ENCODE measurements around the gene HSPBP1. TPM values are rescaled to one million over a fixed set of nuclear protein-coding genes. Genes with fewer than 3 reads are reported as not detected.

Gene HSPBP1
- total RNA-seq, 5 donors from 2014 or later (not counting 1 experiment from before 2014, with no cell fraction given) = 16.8 to 27.6 (median 24.7) TPM

- no peaks in the 10 kb centered on the region for H3K9me3 ChIP-seq
- peaks cover 0 to 17% of the 10 kb centered on the region in 2 experiments for H3K4me1 ChIP-seq (ENCODE audit: control insufficient read depth in 1 of 2, extremely low read depth in 1 of 2, insufficient read depth in 2 of 2, low read length in 2 of 2)
- H3K27me3 ChIP-seq (replicated peaks in 1 of 2; ENCODE audit: control insufficient read depth in 2 of 2, extremely low read depth in 1 of 2, insufficient read depth in 2 of 2, low read length in 1 of 2) = peaks cover 0 to 17% of the 10 kb centered on the region in 2 experiments
- Mint-ChIP-seq H3K36me3 (no peaks in the 10 kb centered on the region), H3K4me3 (peak overlapping the region; percentile 78 to 83 (median 81)), H3K9me3 (no peaks in the 10 kb centered on the region), H3K27me3 (no peaks in the 10 kb centered on the region), H3K27ac (peak overlapping the region; percentile 70 to 86), H3K4me1 (peaks cover 11 to 13% (median 11%) of the 10 kb centered on the region in 3 donors)
- POLR2A ChIA-PET = interaction anchor here in 1 of 2 donors (0.5 kb wide), 1 partner anchor 43 kb away, joined by 3 read pairs; no protein-coding TSS in a partner anchor
- H3K36me3 ChIP-seq (ENCODE audit: control insufficient read depth in 2 of 2, extremely low read depth in 1 of 2, insufficient read depth in 1 of 2, low read length in 1 of 2) = no peaks in the 10 kb centered on the region
- 56% methylated on average over 6 of the region's 12 CpGs for WGBS (ENCODE audit: insufficient coverage)
- peak overlapping the region; percentile 53 for H3K27ac ChIP-seq (ENCODE audit: low read length)
- DNase-seq (no peak), ATAC-seq (replicated peaks in 1 of 4) (no peak)
- H3K4me3 ChIP-seq (ENCODE audit: control insufficient read depth in 1 of 2, extremely low read depth in 1 of 2, low read length in 1 of 2) = peak overlapping the region; percentile 50 to 67
- CTCF ChIA-PET = interaction anchor here (0.5 to 2.5 kb wide), 7 partner anchors 10 to 202 kb away, joined by 3 to 15 read pairs (median 5); partner anchors contain the start of genes ISOC2 (in 1 of the 2) and KMT5C (in 1 of the 2)
Observed at GRCh38 chr19:55302318-55302703, 22.4 kb upstream of the HSPBP1 start.

GRCh38 chr19:55301459-55302317 lies 21.8 kb upstream of the HSPBP1 start:
- peak; percentile 74 to 97 (median 90) for DNase-seq
- Histone ChIP-seq H3K4me3 (ENCODE audit: control insufficient read depth in 1 of 2, extremely low read depth in 1 of 2, low read length in 1 of 2) (peak overlapping the region; percentile 50 to 67), H3K27ac (ENCODE audit: low read length) (peak overlapping the region; percentile 53), H3K4me1 (ENCODE audit: control insufficient read depth in 1 of 2, extremely low read depth in 1 of 2, insufficient read depth in 2 of 2, low read length in 2 of 2) (peaks cover 0 to 17% of the 10 kb centered on the region in 2 experiments), H3K9me3 (no peaks in the 10 kb centered on the region), H3K27me3 (replicated peaks in 1 of 2; ENCODE audit: control insufficient read depth in 2 of 2, extremely low read depth in 1 of 2, insufficient read depth in 2 of 2, low read length in 1 of 2) (peaks cover 0 to 17% of the 10 kb centered on the region in 2 experiments), H3K36me3 (ENCODE audit: control insufficient read depth in 2 of 2, extremely low read depth in 1 of 2, insufficient read depth in 1 of 2, low read length in 1 of 2) (no peaks in the 10 kb centered on the region)
- ChIA-PET CTCF (interaction anchor here (0.5 to 2.5 kb wide), 8 partner anchors 10 to 202 kb away, joined by 3 to 15 read pairs (median 4); partner anchors contain the start of genes ISOC2 (in 1 of the 2) and KMT5C (in 1 of the 2)), POLR2A (interaction anchor here in 1 of 2 donors (1.1 kb wide), 1 partner anchor 38 kb away, joined by 6 read pairs; the partner anchor contains the start of gene KMT5C)
- WGBS (ENCODE audit: insufficient coverage) = 3% methylated on average over 27 of the region's 42 CpGs
- H3K36me3 Mint-ChIP-seq = no peaks in the 10 kb centered on the region
- H3K27ac Mint-ChIP-seq = peak overlapping the region; percentile 70 to 86
- H3K9me3 Mint-ChIP-seq = no peaks in the 10 kb centered on the region
- H3K27me3 Mint-ChIP-seq = no peaks in the 10 kb centered on the region
- ATAC-seq (replicated peaks in 1 of 4) = peak; percentile 87 to 91 (median 89)
- H3K4me1 Mint-ChIP-seq = peaks cover 11 to 13% (median 11%) of the 10 kb centered on the region in 3 donors
- peak overlapping the region; percentile 78 to 83 (median 81) for H3K4me3 Mint-ChIP-seq

GRCh38 chr19:55300886-55301458 lies 21.1 kb upstream of the HSPBP1 start:
- DNase-seq = no peak
- H3K27me3 Mint-ChIP-seq = no peaks in the 10 kb centered on the region
- H3K36me3 ChIP-seq (ENCODE audit: control insufficient read depth in 2 of 2, extremely low read depth in 1 of 2, insufficient read depth in 1 of 2, low read length in 1 of 2) = no peaks in the 10 kb centered on the region
- peaks cover 11 to 13% (median 11%) of the 10 kb centered on the region in 3 donors for H3K4me1 Mint-ChIP-seq
- no peak overlapping the region for H3K4me3 ChIP-seq (ENCODE audit: control insufficient read depth in 1 of 2, extremely low read depth in 1 of 2, low read length in 1 of 2)
- 78% methylated on average over 9 of the region's 15 CpGs for WGBS (ENCODE audit: insufficient coverage)
- no peak overlapping the region for H3K27ac Mint-ChIP-seq
- ATAC-seq (replicated peaks in 1 of 4) = no peak
- no peaks in the 10 kb centered on the region for H3K9me3 Mint-ChIP-seq
- POLR2A ChIA-PET = interaction anchor here in 1 of 2 donors (1.1 kb wide), 1 partner anchor 38 kb away, joined by 6 read pairs; the partner anchor contains the start of gene KMT5C
- CTCF ChIA-PET = interaction anchor here (0.6 to 2.5 kb wide), 5 partner anchors 9 to 161 kb away, joined by 3 to 15 read pairs (median 7); partner anchors contain the start of genes ISOC2 (in 1 of the 2) and KMT5C (in 1 of the 2)
- H3K36me3 Mint-ChIP-seq = no peaks in the 10 kb centered on the region
- H3K9me3 ChIP-seq = no peaks in the 10 kb centered on the region
- H3K27ac ChIP-seq (ENCODE audit: low read length) = no peak overlapping the region
- peaks cover 0 to 17% of the 10 kb centered on the region in 2 experiments for H3K4me1 ChIP-seq (ENCODE audit: control insufficient read depth in 1 of 2, extremely low read depth in 1 of 2, insufficient read depth in 2 of 2, low read length in 2 of 2)
- H3K27me3 ChIP-seq (replicated peaks in 1 of 2; ENCODE audit: control insufficient read depth in 2 of 2, extremely low read depth in 1 of 2, insufficient read depth in 2 of 2, low read length in 1 of 2) = peaks cover 0 to 17% of the 10 kb centered on the region in 2 experiments
- peak overlapping the region in 2 of 3 donors; percentile 81 to 83 for H3K4me3 Mint-ChIP-seq

DNA sequence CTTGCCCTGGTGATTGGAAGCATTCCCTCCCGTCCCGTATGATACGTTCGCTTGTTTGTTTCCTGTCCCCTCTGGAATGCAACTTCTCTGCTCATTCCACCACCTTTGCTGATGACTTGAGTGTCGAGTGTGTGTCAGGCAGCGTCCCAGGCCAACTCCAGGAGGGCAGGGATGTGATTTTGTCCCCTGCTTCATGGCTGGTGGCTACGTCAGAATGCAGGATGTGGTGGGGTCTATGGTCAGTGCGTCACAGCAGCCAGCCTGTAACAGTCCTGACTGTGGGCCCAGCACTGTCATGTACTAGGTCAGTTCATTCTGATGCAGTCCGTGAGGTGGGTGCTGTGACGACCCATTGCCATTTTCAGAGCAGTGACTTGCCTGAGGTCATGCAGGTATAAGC lies 20.1 kb upstream of the HSPBP1 start:
- ATAC-seq (replicated peaks in 1 of 4) (no peak), DNase-seq (no peak)
- Histone ChIP-seq H3K4me3 (ENCODE audit: control insufficient read depth in 1 of 2, extremely low read depth in 1 of 2, low read length in 1 of 2) (no peak overlapping the region), H3K4me1 (ENCODE audit: control insufficient read depth in 1 of 2, extremely low read depth in 1 of 2, insufficient read depth in 2 of 2, low read length in 2 of 2) (peaks cover 0 to 17% of the 10 kb centered on the region in 2 experiments), H3K27me3 (replicated peaks in 1 of 2; ENCODE audit: control insufficient read depth in 2 of 2, extremely low read depth in 1 of 2, insufficient read depth in 2 of 2, low read length in 1 of 2) (peaks cover 0 to 17% of the 10 kb centered on the region in 2 experiments), H3K9me3 (no peaks in the 10 kb centered on the region), H3K36me3 (ENCODE audit: control insufficient read depth in 2 of 2, extremely low read depth in 1 of 2, insufficient read depth in 1 of 2, low read length in 1 of 2) (no peaks in the 10 kb centered on the region), H3K27ac (ENCODE audit: low read length) (no peak overlapping the region)
- WGBS (ENCODE audit: insufficient coverage) = 85% methylated on average over 6 of the region's 10 CpGs
- no peak overlapping the region for H3K4me3 Mint-ChIP-seq
- ChIA-PET CTCF (interaction anchor here in 1 of 2 donors (0.7 kb wide), 1 partner anchor 283 kb away, joined by 3 read pairs; no protein-coding TSS in a partner anchor), POLR2A (no interaction called here)
- no peaks in the 10 kb centered on the region for H3K27me3 Mint-ChIP-seq
- peaks cover 8 to 11% (median 9%) of the 10 kb centered on the region in 3 donors for H3K4me1 Mint-ChIP-seq
- no peak overlapping the region for H3K27ac Mint-ChIP-seq
- no peaks in the 10 kb centered on the region for H3K36me3 Mint-ChIP-seq
- no peaks in the 10 kb centered on the region for H3K9me3 Mint-ChIP-seq

- CTCF ChIA-PET = no interaction called here
Observed at GRCh38 chr19:55297267-55297666, 17.4 kb upstream of the HSPBP1 start.

More at GRCh38 chr19:55297267-55297666, 17.4 kb upstream of the HSPBP1 start:
- H3K9me3 Mint-ChIP-seq = no peaks in the 10 kb centered on the region
- H3K4me3 Mint-ChIP-seq = no peak overlapping the region
- no peaks in the 10 kb centered on the region for H3K9me3 ChIP-seq
- H3K36me3 Mint-ChIP-seq = no peaks in the 10 kb centered on the region
- H3K27ac ChIP-seq (ENCODE audit: low read length) = no peak overlapping the region
- H3K27me3 Mint-ChIP-seq = no peaks in the 10 kb centered on the region
- ATAC-seq (replicated peaks in 1 of 4) (no peak), DNase-seq (no peak)
- no peaks in the 10 kb centered on the region for H3K36me3 ChIP-seq (ENCODE audit: control insufficient read depth in 2 of 2, extremely low read depth in 1 of 2, insufficient read depth in 1 of 2, low read length in 1 of 2)
- peaks cover 0 to 12% of the 10 kb centered on the region in 2 experiments for H3K4me1 ChIP-seq (ENCODE audit: control insufficient read depth in 1 of 2, extremely low read depth in 1 of 2, insufficient read depth in 2 of 2, low read length in 2 of 2)
- POLR2A ChIA-PET = no interaction called here
- WGBS (ENCODE audit: insufficient coverage) = 88% methylated on average over 3 of the region's 10 CpGs
- no peak overlapping the region for H3K4me3 ChIP-seq (ENCODE audit: control insufficient read depth in 1 of 2, extremely low read depth in 1 of 2, low read length in 1 of 2)
- H3K27ac Mint-ChIP-seq = no peak overlapping the region
- peaks cover 0 to 17% of the 10 kb centered on the region in 2 experiments for H3K27me3 ChIP-seq (replicated peaks in 1 of 2; ENCODE audit: control insufficient read depth in 2 of 2, extremely low read depth in 1 of 2, insufficient read depth in 2 of 2, low read length in 1 of 2)
- H3K4me1 Mint-ChIP-seq = peaks cover 8 to 11% (median 9%) of the 10 kb centered on the region in 3 donors
